SU-DHL-6 (cell line): ENCODE data around the gene MAP2K3.

Source experiments
- CTCF ChIP-seq: fragments of 200-600 bp; sonication (generic); IDR thresholded peaks from one replicate; pipeline ENCODE4 v1.5.1; 2017; ENCODE audit warnings: antibody characterized with exemption, mild to moderate bottlenecking, low read length, moderate library complexity; ENCODE audit not compliant: insufficient read depth, poor library complexity, severe bottlenecking
- EZH2phosphoT487 ChIP-seq: fragments of 200-600 bp; sonication (generic), shearing (Covaris generic); conservative IDR thresholded peaks from 2 replicates; pipeline ENCODE4 v1.6.1; 2018; ENCODE audit warnings: mild to moderate bottlenecking, antibody characterized with exemption, low read length, moderate library complexity, mixed read lengths

- TF ChIP-seq CTCF = no peak
- no peak for TF ChIP-seq EZH2phosphoT487
These were observed 54.5 kb downstream of the MAP2K3 start for GRCh38 chr17:21339011-21339410.
